Astrocyte (in vitro differentiated cells and primary cell): ENCODE results near the gene KCNQ5. TPM values are rescaled to one million over a fixed set of nuclear protein-coding genes. Genes with fewer than 3 reads are reported as not detected.

Source experiments
- DNase-seq: peaks from one replicate; pipeline ENCODE4 v3.0.0-alpha.2; 2010; ENCODE audit warnings: low read depth
- FAIRE-seq: peaks from 2 replicates; lab custom pipeline; 2011; peaks lifted over from hg19 to GRCh38; lab: Jason Lieb, UNC
- H2AFZ ChIP-seq: 2 replicates; pipeline ENCODE4 v1.6.0; 2012; ENCODE audit warnings: low read depth, low read length, inconsistent platforms
- H3K27ac ChIP-seq: 2 replicates; pipeline ENCODE4 v1.5.1; 2011; ENCODE audit warnings: low read depth, low read length, inconsistent platforms
- H3K27me3 ChIP-seq: 2 replicates; pipeline ENCODE4 v1.6.0; 2011; ENCODE audit warnings: low read length, inconsistent platforms; ENCODE audit not compliant: insufficient read depth
- H3K36me3 ChIP-seq: 2 replicates; pipeline ENCODE4 v1.5.1; 2011; ENCODE audit warnings: low read length, inconsistent platforms; ENCODE audit not compliant: insufficient read depth
- H3K4me1 ChIP-seq: 2 replicates; pipeline ENCODE4 v1.5.1; 2011; ENCODE audit warnings: low read length, inconsistent platforms; ENCODE audit not compliant: insufficient read depth
- H3K4me2 ChIP-seq: 2 replicates; pipeline ENCODE4 v1.6.0; 2012; ENCODE audit warnings: low read length, inconsistent platforms
- H3K4me3 ChIP-seq: 2 replicates; pipeline ENCODE4 v1.5.1; 2011; ENCODE audit warnings: low read depth, mild to moderate bottlenecking, low read length, inconsistent platforms; ENCODE audit not compliant: insufficient read depth
- H3K79me2 ChIP-seq: 2 replicates; pipeline ENCODE4 v1.6.0; 2012; ENCODE audit warnings: mild to moderate bottlenecking, low read length, inconsistent platforms; ENCODE audit not compliant: insufficient read depth
- H3K9ac ChIP-seq: 2 replicates; pipeline ENCODE4 v1.6.0; 2012; ENCODE audit warnings: mild to moderate bottlenecking, low read length, inconsistent platforms
- H3K9me3 ChIP-seq: 2 replicates; pipeline ENCODE4 v1.5.1; 2012; ENCODE audit warnings: low read depth, mild to moderate bottlenecking, low read length, inconsistent platforms; ENCODE audit not compliant: insufficient read depth
- H4K20me1 ChIP-seq: 2 replicates; pipeline ENCODE4 v1.6.0; 2012; ENCODE audit warnings: low read length, inconsistent platforms; ENCODE audit not compliant: insufficient read depth
- H3K27ac Mint-ChIP-seq: one replicate; pipeline ENCODE4 v1.8.0; 2021; ENCODE audit warnings: mild to moderate bottlenecking, mixed read lengths; ENCODE audit not compliant: unreplicated experiment
- H3K27me3 Mint-ChIP-seq: one replicate; pipeline ENCODE4 v1.8.0; 2021; ENCODE audit warnings: low read depth, mixed read lengths; ENCODE audit not compliant: unreplicated experiment
- H3K36me3 Mint-ChIP-seq: one replicate; pipeline ENCODE4 v1.8.0; 2021; ENCODE audit warnings: low read depth, mixed read lengths; ENCODE audit not compliant: unreplicated experiment
- H3K4me1 Mint-ChIP-seq: one replicate; pipeline ENCODE4 v1.8.0; 2021; ENCODE audit warnings: low read depth, mixed read lengths; ENCODE audit not compliant: unreplicated experiment
- H3K4me3 Mint-ChIP-seq: one replicate; pipeline ENCODE4 v1.8.0; 2021; ENCODE audit warnings: mild to moderate bottlenecking, moderate library complexity, mixed read lengths; ENCODE audit not compliant: unreplicated experiment
- H3K9me3 Mint-ChIP-seq: one replicate; pipeline ENCODE4 v1.8.0; 2021; ENCODE audit warnings: mild to moderate bottlenecking, mixed read lengths; ENCODE audit not compliant: unreplicated experiment
- CTCF ChIP-seq: IDR thresholded peaks from 2 replicates; pipeline ENCODE4 v1.5.1; 2011; ENCODE audit warnings: low read depth, mild to moderate bottlenecking, inconsistent platforms, low read length, moderate library complexity; ENCODE audit not compliant: insufficient read depth
- EZH2 ChIP-seq: IDR thresholded peaks from 2 replicates; pipeline ENCODE4 v1.6.1; 2012; ENCODE audit warnings: mild to moderate bottlenecking, low read length, inconsistent platforms; ENCODE audit not compliant: insufficient read depth
- total RNA-seq: library from RNA; stranded (reverse); gene quantifications from 2 replicates; pipeline ENCODE4 v1.2.1, GENCODE V29; 2021

KCNQ5 gene
- total RNA-seq, 1 donor from 2014 or later: 2.0 TPM

- no peak for TF ChIP-seq CTCF
- TF ChIP-seq EZH2: no peak
- no peak overlapping the region for H3K27ac Mint-ChIP-seq
- Histone ChIP-seq H3K4me1 (no peaks in the 10 kb centered on the region), H3K9me3 (no peaks in the 10 kb centered on the region), H3K27me3 (no peaks in the 10 kb centered on the region), H3K4me3 (no peak overlapping the region), H3K79me2 (no peaks in the 10 kb centered on the region), H4K20me1 (no peaks in the 10 kb centered on the region), H3K4me2 (no peak overlapping the region), H3K27ac (no peak overlapping the region), H2AFZ (no peak overlapping the region), H3K9ac (no peak overlapping the region), H3K36me3 (no peaks in the 10 kb centered on the region)
- H3K4me3 Mint-ChIP-seq: no peak overlapping the region
- H3K9me3 Mint-ChIP-seq: no peaks in the 10 kb centered on the region
- H3K36me3 Mint-ChIP-seq: no peaks in the 10 kb centered on the region
- DNase-seq (no peak), FAIRE-seq (no peak)
- H3K27me3 Mint-ChIP-seq: no peaks in the 10 kb centered on the region
- no peaks in the 10 kb centered on the region for H3K4me1 Mint-ChIP-seq
Observed at GRCh38 chr6:73004231-73004630, 382.4 kb downstream of the KCNQ5 start.

- TF ChIP-seq EZH2 (no peak), CTCF (no peak)
- H3K27me3 Mint-ChIP-seq: no peaks in the 10 kb centered on the region
Observed at GRCh38 chr6:73004861-73005260, 383.0 kb downstream of the KCNQ5 start.

GRCh38 chr6:73006146-73006545, 384.3 kb downstream of the KCNQ5 start:
- Mint-ChIP-seq H3K36me3 (no peaks in the 10 kb centered on the region), H3K27me3 (no peaks in the 10 kb centered on the region), H3K4me1 (no peaks in the 10 kb centered on the region), H3K9me3 (no peaks in the 10 kb centered on the region), H3K4me3 (no peak overlapping the region), H3K27ac (no peak overlapping the region)
- H3K4me1 ChIP-seq: no peaks in the 10 kb centered on the region
- no peaks in the 10 kb centered on the region for H3K79me2 ChIP-seq
- H4K20me1 ChIP-seq: no peaks in the 10 kb centered on the region
- no peak overlapping the region for H3K9ac ChIP-seq
- H3K4me3 ChIP-seq: no peak overlapping the region
- H2AFZ ChIP-seq: no peak overlapping the region
- H3K4me2 ChIP-seq: no peak overlapping the region
- DNase-seq: no peak
- TF ChIP-seq CTCF: no peak
- no peak for TF ChIP-seq EZH2
- no peak for FAIRE-seq
- H3K9me3 ChIP-seq: no peaks in the 10 kb centered on the region
- H3K27me3 ChIP-seq: no peaks in the 10 kb centered on the region
- no peak overlapping the region for H3K27ac ChIP-seq
- H3K36me3 ChIP-seq: no peaks in the 10 kb centered on the region

More at GRCh38 chr6:73004861-73005260, 383.0 kb downstream of the KCNQ5 start:
- Histone ChIP-seq H4K20me1 (no peaks in the 10 kb centered on the region), H3K4me2 (no peak overlapping the region), H3K4me1 (no peaks in the 10 kb centered on the region), H3K9ac (no peak overlapping the region), H3K79me2 (no peaks in the 10 kb centered on the region), H3K36me3 (no peaks in the 10 kb centered on the region), H3K27ac (no peak overlapping the region), H3K9me3 (no peaks in the 10 kb centered on the region), H2AFZ (no peak overlapping the region), H3K4me3 (no peak overlapping the region), H3K27me3 (no peaks in the 10 kb centered on the region)
- FAIRE-seq (no peak), DNase-seq (no peak)
- H3K4me3 Mint-ChIP-seq: no peak overlapping the region
- H3K27ac Mint-ChIP-seq: no peak overlapping the region
- no peaks in the 10 kb centered on the region for H3K9me3 Mint-ChIP-seq
- no peaks in the 10 kb centered on the region for H3K4me1 Mint-ChIP-seq
- no peaks in the 10 kb centered on the region for H3K36me3 Mint-ChIP-seq
